IPS DF 6.9 (cell line): ENCODE results near the gene AP2A2.

Source experiments
- DNase-seq: peaks from one replicate; pipeline ENCODE4 v3.0.0-alpha.2; 2013; ENCODE audit warnings: low read depth, low spot score
- H3K27ac ChIP-seq: one replicate; pipeline ENCODE4 v1.5.1; 2013; ENCODE audit warnings: low read length, control low read depth
- H3K27me3 ChIP-seq: 2 replicates; pipeline ENCODE4 v1.6.1; 2013; ENCODE audit warnings: mild to moderate bottlenecking, low read length; ENCODE audit not compliant: control insufficient read depth, insufficient read depth
- H3K36me3 ChIP-seq: 2 replicates; pipeline ENCODE4 v1.6.1; 2013; ENCODE audit warnings: low read length; ENCODE audit not compliant: control insufficient read depth, insufficient read depth
- H3K4me1 ChIP-seq: 2 replicates; pipeline ENCODE4 v1.6.1; 2013; ENCODE audit warnings: low read length; ENCODE audit not compliant: control insufficient read depth, insufficient read depth
- H3K4me3 ChIP-seq: 2 replicates; pipeline ENCODE4 v1.5.1; 2013; ENCODE audit warnings: mild to moderate bottlenecking, low read length
- H3K9me3 ChIP-seq: 2 replicates; pipeline ENCODE4 v1.6.1; 2013; ENCODE audit warnings: low read length, inconsistent platforms; ENCODE audit not compliant: control insufficient read depth, insufficient read depth
- WGBS: extraction: QIAGEN DNeasy Blood & Tissue Kit; methylation state at CpG from one replicate; pipeline ENCODE4 v1.1.7; 2013; ENCODE audit warnings: mixed read lengths, missing lambda C conversion rate; ENCODE audit not compliant: insufficient read length, insufficient coverage; 5-methylcytosine and 5-hydroxymethylcytosine counted together

The AP2A2 gene

DNA sequence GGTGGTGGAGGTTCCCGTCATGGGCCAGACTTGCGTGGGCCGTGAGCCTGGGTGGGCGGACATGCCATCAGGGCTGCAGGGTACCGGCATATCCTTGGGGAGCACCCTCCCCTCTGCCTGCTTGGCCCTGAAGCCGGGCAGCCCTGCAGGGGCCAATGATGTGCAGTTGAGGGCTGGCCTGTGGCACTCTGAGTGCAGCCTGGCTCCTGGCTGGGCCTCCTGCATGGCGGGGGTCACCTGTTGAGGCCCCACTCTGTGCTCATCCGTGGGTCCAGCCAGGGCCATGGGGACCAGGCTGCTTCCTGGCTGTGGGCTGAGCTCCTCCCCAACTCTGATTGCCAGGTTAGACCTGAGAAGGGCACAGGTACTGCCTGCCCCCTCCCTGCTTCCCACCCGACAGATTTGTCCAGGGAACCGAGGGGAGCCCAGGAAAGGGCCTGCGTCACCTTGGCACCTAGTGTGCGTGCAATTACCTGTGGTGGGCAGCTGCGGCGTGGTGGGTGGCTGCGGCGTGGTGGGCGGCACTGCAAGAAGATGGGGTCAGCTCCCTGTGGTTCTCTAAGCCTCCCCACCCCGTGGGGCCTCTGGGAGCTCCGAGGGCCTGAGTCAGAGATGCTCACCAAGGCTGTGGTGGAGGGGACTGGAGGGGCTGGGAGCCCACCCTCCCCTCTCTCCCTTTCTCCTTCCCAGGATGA is 94.7 kb downstream of the AP2A2 start:
- Histone ChIP-seq H3K27ac (no peak overlapping the region), H3K9me3 (no peaks in the 10 kb centered on the region; the same call in 1 of the 2 replicates), H3K4me3 (no peak overlapping the region), H3K27me3 (no peaks in the 10 kb centered on the region), H3K4me1 (no peaks in the 10 kb centered on the region; the same call in 1 of the 2 replicates), H3K36me3 (no peaks in the 10 kb centered on the region)
- DNase-seq = no peak
- no CpG with 5 or more reads among the region's 19 CpGs for WGBS

DNA sequence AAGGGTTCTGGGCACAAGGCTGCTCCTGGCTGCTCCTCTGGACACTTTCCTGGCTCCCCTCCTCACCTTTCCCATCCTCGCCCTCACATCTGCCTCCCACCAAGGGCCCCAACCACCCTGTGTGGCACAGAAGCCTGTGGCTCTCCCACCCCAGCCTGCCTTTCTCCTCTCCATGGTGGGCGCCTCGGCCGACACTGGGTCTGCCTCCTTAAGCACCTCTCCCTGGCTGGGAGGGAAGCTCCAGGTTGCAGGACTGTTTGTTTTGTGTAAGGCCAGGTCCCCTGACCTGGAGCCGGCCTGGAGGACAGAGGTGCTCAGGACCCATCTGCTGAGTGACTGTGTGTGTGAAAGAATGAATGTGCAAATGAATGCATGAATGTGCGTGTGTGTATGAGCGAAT is 96.7 kb downstream of the AP2A2 start:
- no peaks in the 10 kb centered on the region for H3K9me3 ChIP-seq
- H3K4me3 ChIP-seq = no peak overlapping the region
- no peaks in the 10 kb centered on the region; the same call in 1 of the 2 replicates for H3K4me1 ChIP-seq
- H3K36me3 ChIP-seq = no peaks in the 10 kb centered on the region
- H3K27me3 ChIP-seq = no peaks in the 10 kb centered on the region
- 100% methylated on average over 2 of the region's 7 CpGs for WGBS
- no peak for DNase-seq
- H3K27ac ChIP-seq = no peak overlapping the region

DNA sequence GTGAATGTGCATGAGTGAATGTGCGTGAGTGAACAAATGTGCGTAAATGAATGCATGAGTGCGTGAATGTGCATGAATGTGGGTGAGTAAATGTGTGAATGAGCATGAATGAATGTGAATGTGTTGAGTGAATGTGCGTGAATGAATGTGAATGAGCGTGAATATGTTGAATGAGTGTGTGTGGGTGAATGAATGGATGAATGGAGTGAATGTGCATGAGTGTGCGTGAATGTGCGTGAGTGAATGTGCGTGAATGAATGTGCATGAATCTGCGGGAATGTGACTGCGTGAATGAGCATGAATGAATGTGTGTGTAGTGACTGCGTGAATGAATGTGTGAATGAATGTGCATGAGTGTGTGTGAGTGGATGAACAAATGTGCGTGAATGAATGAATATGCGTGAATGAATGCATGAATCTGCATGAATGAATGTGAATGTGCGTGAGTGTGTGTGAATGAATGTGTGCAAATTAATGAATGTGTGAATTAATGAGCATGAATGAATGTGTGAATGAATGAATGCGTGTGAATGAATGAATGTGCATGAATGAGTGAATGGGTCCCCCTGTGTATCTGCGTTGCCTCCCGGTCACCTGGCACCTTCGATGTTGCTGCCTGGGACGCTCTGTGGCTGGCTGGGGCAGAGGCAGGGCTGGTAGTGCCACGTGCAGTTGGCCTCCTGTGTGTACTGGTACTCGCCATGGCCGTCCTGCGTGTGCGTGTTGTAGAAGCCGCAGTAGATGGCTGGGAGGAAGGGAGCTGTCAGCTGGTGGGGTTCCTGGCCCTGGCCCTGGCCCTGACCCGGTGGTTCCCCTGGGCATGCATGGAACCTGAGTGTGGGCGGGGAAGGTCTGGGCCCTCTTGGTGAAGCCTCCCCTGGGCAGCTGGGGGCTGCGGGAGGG is 97.5 kb downstream of the AP2A2 start:
- Histone ChIP-seq H3K4me3 (no peak overlapping the region), H3K36me3 (no peaks in the 10 kb centered on the region), H3K27me3 (no peaks in the 10 kb centered on the region), H3K9me3 (no peaks in the 10 kb centered on the region), H3K27ac (no peak overlapping the region), H3K4me1 (no peaks in the 10 kb centered on the region; the same call in 1 of the 2 replicates)
- 100% methylated on average over 15 of the region's 28 CpGs for WGBS
- no peak for DNase-seq

DNA sequence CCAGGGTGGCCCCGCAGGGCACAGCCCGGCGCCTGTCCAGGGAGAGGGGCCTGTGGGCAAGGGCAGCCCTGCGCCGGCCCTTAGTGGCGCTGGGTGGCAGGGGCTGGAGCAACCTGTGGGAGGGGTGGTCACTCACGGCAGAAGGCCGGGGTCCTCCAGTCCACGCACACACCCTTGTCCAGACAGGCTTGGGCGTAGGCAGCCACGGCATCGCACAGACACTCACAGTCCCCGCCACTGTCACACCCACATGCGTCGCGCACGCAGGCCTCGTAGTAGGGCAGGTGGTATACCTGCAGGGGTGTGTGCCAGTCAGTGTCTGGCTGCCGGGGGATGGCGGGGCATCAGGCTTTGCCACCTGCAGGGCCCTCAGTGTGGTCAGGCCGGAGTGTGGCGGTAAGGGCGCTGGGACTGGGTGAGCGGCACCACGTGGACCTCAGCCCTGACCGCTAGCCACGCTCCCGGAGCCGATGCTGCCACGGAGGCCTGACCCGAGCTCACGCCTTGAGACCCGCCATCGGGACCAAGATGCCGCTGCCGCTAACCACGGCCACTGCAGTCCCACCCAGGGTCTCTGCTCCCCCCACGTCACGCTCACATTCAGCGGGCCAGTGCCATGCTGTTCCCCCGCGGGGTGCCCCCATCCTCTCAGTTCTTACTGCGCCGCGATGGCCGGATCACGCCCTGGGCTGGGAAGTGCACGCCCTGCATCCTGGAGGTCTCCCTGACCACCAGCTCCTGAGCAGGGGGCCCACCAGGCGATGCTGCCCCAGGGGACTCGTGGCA is 98.3 kb downstream of the AP2A2 start:
- no peak for DNase-seq
- no peaks in the 10 kb centered on the region for H3K9me3 ChIP-seq
- no peaks in the 10 kb centered on the region for H3K4me1 ChIP-seq
- H3K4me3 ChIP-seq = no peak overlapping the region
- no peaks in the 10 kb centered on the region for H3K27me3 ChIP-seq
- WGBS = no CpG with 5 or more reads among the region's 50 CpGs
- H3K36me3 ChIP-seq = no peaks in the 10 kb centered on the region; the same call in 1 of the 2 replicates
- no peak overlapping the region for H3K27ac ChIP-seq

DNA sequence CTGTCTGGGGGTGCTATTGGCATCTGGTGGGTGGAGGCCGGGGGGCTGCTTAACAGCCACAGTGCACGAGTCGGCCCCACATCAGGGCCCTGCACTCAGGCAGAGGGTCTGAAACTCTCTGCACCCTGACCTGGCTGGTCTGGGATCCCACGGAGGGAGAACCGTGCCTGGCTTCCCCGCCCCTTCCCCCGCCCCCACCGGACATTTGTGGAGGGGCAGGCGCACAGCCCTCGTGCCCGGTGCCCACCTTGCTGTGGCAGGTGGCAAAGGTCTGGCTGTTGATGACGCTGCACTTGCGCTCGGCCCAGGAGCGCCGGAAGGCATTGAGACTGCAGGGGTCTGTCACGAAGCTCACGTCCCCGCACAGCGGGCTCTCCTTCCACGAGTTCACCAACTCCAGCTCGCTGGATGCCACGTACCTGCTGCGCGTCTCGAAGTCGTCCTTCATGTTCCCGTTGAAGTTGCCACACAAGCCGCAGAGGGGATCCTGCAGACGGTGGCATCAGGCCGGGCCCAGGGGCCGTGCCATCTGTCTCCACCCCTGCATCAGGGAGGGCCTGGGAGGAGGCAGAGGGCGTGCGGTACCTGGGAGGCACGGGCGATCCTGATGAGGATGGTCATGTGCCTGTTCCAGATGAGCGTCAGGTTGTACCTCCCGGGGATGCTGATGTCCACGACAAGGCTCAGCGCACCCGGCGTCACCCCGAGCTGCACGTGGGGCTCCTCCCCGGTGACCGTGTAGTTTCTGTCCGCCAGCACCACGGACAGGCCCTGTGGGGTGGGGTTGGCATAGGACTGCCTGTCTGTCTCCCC is 99.1 kb downstream of the AP2A2 start:
- H3K4me3 ChIP-seq = no peak overlapping the region
- H3K27me3 ChIP-seq = no peaks in the 10 kb centered on the region
- H3K9me3 ChIP-seq = no peaks in the 10 kb centered on the region
- H3K36me3 ChIP-seq = no peaks in the 10 kb centered on the region; the same call in 1 of the 2 replicates
- no CpG with 5 or more reads among the region's 48 CpGs for WGBS
- no peak overlapping the region for H3K27ac ChIP-seq
- no peaks in the 10 kb centered on the region for H3K4me1 ChIP-seq
- DNase-seq = no peak

DNA sequence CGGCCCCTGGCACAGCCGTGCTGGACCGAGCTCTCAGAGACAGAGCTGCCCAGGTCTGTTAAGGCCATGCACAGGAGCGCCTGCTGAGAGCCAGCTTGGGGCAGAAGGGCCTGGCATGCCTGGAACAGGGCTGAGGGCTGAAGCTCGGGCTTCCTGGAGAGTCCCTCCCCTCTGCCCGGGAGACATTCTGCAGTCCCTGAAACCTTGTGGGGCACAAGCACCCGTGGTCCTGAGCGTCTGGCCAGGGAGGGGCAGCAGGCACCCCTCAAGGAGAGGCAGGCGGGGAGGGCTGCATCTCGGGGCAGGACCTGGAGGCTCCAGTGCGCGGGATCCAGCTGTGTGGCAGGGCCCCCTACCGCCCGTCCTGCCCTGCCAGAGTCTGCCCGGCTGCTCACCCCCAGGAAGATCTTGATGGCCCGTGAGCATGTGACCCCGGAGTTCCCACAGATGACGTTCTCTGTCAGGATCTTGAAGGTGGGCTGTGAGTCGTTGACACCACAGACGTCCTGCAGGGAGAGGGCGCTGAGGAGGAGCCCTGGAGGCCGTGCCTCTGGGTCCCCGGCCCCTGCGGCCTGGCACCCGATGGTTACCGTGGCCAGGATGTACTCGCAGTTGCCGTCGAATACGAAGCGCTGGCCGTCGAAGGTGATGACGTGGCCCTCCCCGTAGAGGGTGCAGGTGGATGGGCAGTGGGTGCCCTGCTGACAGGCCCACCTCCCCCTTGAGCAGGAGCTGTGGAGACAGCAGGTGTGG is 99.9 kb downstream of the AP2A2 start:
- no CpG with 5 or more reads among the region's 35 CpGs for WGBS
- Histone ChIP-seq H3K4me1 (no peaks in the 10 kb centered on the region), H3K9me3 (no peaks in the 10 kb centered on the region), H3K27me3 (no peaks in the 10 kb centered on the region), H3K4me3 (no peak overlapping the region), H3K36me3 (no peaks in the 10 kb centered on the region; the same call in 1 of the 2 replicates), H3K27ac (no peak overlapping the region)
- no peak for DNase-seq

DNA sequence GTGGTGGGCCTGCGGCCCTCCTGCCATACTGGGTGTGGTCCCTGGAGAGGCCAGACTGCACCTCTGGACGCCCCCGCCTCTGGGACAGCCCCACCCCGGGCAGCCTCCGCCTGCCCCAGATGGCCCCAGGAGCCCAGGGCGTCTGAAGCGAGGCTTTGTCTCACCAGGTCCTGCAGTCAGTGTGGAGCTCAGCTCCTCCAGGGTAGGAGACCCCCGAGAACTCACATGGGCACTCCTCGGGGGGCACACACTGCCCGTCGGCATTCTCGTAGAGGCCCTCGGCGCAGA is 100.4 kb downstream of the AP2A2 start:
- H3K4me1 ChIP-seq = no peaks in the 10 kb centered on the region
- H3K4me3 ChIP-seq = no peak overlapping the region
- no peaks in the 10 kb centered on the region for H3K27me3 ChIP-seq
- no CpG with 5 or more reads among the region's 14 CpGs for WGBS
- no peaks in the 10 kb centered on the region for H3K9me3 ChIP-seq
- no peak for DNase-seq
- no peaks in the 10 kb centered on the region; the same call in 1 of the 2 replicates for H3K36me3 ChIP-seq
- H3K27ac ChIP-seq = no peak overlapping the region

DNA sequence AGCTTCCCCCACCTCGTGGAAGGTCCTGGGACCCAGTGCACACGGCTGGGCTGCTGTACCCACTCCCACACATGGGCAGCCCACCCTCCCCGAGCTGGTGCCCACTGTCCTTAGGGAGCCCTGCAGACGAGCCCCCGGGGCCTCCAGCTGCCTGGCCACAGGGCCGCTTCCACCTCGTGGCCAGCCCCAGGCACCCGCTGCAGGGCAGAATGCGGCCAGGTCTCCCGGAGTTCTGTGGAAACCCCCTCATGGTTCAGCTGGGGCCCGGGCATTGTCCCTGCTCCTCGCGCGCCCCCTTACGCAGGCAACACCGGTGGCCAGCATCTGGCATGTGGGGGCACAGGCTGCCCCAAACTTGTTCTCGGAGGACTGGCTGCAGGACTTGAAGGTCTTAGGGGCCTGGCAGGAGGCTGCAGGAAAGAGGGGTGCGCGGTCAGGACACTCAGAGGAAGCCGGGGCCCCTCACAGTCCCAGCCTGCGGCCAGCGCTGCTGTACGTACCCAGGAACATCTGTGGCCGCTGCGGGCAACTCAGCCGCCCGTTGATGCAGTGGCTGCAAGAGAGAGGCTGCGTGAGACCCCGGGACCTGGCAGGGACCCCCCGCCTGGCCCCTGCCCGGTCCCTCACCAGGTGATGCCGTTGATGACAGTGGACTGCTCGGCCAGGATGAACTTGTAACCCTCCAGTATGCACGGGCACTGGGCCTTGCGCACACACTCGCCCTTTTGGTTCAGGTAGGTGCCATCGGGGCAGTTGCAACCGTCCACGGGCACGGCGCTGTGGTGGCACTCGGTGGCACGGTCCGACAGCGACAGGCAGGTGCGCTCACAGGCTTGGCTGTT is 101.2 kb downstream of the AP2A2 start:
- Histone ChIP-seq H3K9me3 (no peaks in the 10 kb centered on the region), H3K4me3 (no peak overlapping the region), H3K4me1 (no peaks in the 10 kb centered on the region), H3K27ac (no peak overlapping the region), H3K36me3 (no peaks in the 10 kb centered on the region; the same call in 1 of the 2 replicates), H3K27me3 (no peaks in the 10 kb centered on the region)
- DNase-seq = no peak
- no CpG with 5 or more reads among the region's 46 CpGs for WGBS
